CD4-positive, alpha-beta T cell treated with Interleukin-4 for 1 hour (primary cell): ENCODE measurements around the gene PELI3.
"Not testable (repeated sequence)": the region's sequence is repeated elsewhere in the genome, so short reads cannot be mapped to it uniquely, and the experiment has no call there.

Source experiments
- DNase-seq, 2 donors: peaks; one replicate each; pipeline ENCODE4 v3.0.0-alpha.2; 2020 to 2022

Gene PELI3

GRCh38 chr11:66466225-66467033 lies at the start of gene PELI3:
Gene PELI3 (plus strand): TSS chr11:66466905. CDS start chr11:66468129, 1,224 bp downstream.
- peak; percentile 95 to 96 for DNase-seq

GRCh38 chr11:66417000-66417399 lies 49.7 kb upstream of the PELI3 start:
- DNase-seq, result no peak

GRCh38 chr11:66418168-66418985 lies 48.3 kb upstream of the PELI3 start:
- DNase-seq, result peak; percentile 39 to 44

- DNase-seq, result no peak
Measured at GRCh38 chr11:66418986-66419308, 47.8 kb upstream of the PELI3 start.

GRCh38 chr11:66419825-66420224 lies 46.9 kb upstream of the PELI3 start:
- no peak for DNase-seq

GRCh38 chr11:66420671-66421476 lies 45.8 kb upstream of the PELI3 start, which contains the start of gene NPAS4:
Gene NPAS4 (plus strand): TSS chr11:66421035. CDS start chr11:66421180, 145 bp downstream.
- no peak for DNase-seq

GRCh38 chr11:66421492-66422205 lies 45.1 kb upstream of the PELI3 start:
- peak; percentile 83 to 89 for DNase-seq

- DNase-seq, result no peak
Measured at GRCh38 chr11:66426314-66426713, 40.4 kb upstream of the PELI3 start.

- no peak for DNase-seq
Measured at GRCh38 chr11:66428933-66429332, 37.8 kb upstream of the PELI3 start.

- peak; percentile 66 to 71 for DNase-seq
Measured at GRCh38 chr11:66429983-66430602, 36.6 kb upstream of the PELI3 start.

- not testable (repeated sequence) for DNase-seq
Measured at GRCh38 chr11:66431287-66431686, 35.4 kb upstream of the PELI3 start.

GRCh38 chr11:66431871-66432329 lies 34.8 kb upstream of the PELI3 start:
- not testable (repeated sequence) for DNase-seq

- no peak for DNase-seq
Measured at GRCh38 chr11:66432597-66432996, 34.1 kb upstream of the PELI3 start.

GRCh38 chr11:66437979-66438503 lies 28.7 kb upstream of the PELI3 start:
- DNase-seq, result no peak

GRCh38 chr11:66438504-66439466 lies 27.9 kb upstream of the PELI3 start, which contains the start of gene MRPL11:
Gene MRPL11 (minus strand): TSS chr11:66438848. CDS start chr11:66438754, 94 bp downstream.
- peak; percentile 90 to 94 for DNase-seq

- not testable (repeated sequence) for DNase-seq
Measured at GRCh38 chr11:66440101-66440939, 26.4 kb upstream of the PELI3 start.

GRCh38 chr11:66440940-66441282 lies 25.8 kb upstream of the PELI3 start:
- DNase-seq, result not testable (repeated sequence)

GRCh38 chr11:66443602-66444001 lies 23.1 kb upstream of the PELI3 start:
- peak in 1 of 2 donors; percentile 26 for DNase-seq

GRCh38 chr11:66447012-66447411 lies 19.7 kb upstream of the PELI3 start:
- no peak for DNase-seq
